Brain microvascular endothelial cell (primary cell): ENCODE data around the gene OGT.
A peak's percentile ranks its signal among the peaks of the same experiment; 100 is the strongest.

Experiments
- DNase-seq: peaks from one replicate; pipeline ENCODE4 v3.0.0-alpha.2; 2020
- H3K27ac ChIP-seq: fragments of 250-450 bp; sonication (Bioruptor Pico); 2 replicates; pipeline ENCODE4 v1.5.1; 2020; ENCODE audit warnings: mild to moderate bottlenecking, moderate library complexity
- H3K27me3 ChIP-seq: fragments of 250-450 bp; sonication (Bioruptor Pico); replicated peaks from 2 replicates; pipeline ENCODE4 v1.5.1; 2020; ENCODE audit warnings: mild to moderate bottlenecking
- H3K36me3 ChIP-seq: fragments of 250-450 bp; sonication (Bioruptor Pico); replicated peaks from 2 replicates; pipeline ENCODE4 v1.5.1; 2020; ENCODE audit warnings: mild to moderate bottlenecking
- H3K4me3 ChIP-seq: 2 replicates; pipeline ENCODE4 v1.5.1; 2011; ENCODE audit warnings: low read depth, mild to moderate bottlenecking, control low read depth, low read length, moderate library complexity
- CTCF ChIP-seq: IDR thresholded peaks from 2 replicates; pipeline ENCODE4 v1.5.1; 2011; ENCODE audit warnings: low read depth, mild to moderate bottlenecking, moderate library complexity, low read length, control low read depth, inconsistent platforms; ENCODE audit errors: missing control alignments
- in situ Hi-C: cut with HindIII; loops from 2 replicates; pipeline ENCODE4 v1.10.0; 2017; ENCODE audit warnings: low sequenced_read_pairs, low pct_ligation_motif_present

Gene OGT

GRCh38 chrX:71603618-71604017 is 70.7 kb downstream of the OGT start:
- Histone ChIP-seq H3K27ac (no peak overlapping the region), H3K27me3 (no peaks in the 10 kb centered on the region), H3K36me3 (peaks cover 8% of the 10 kb centered on the region), H3K4me3 (no peak overlapping the region)
- in situ Hi-C loops = no loop called here
- no peak for TF ChIP-seq CTCF
- peak; percentile 14 for DNase-seq

- Histone ChIP-seq H3K4me3 (no peak overlapping the region), H3K36me3 (peaks cover 6% of the 10 kb centered on the region), H3K27ac (peak overlapping the region; percentile 0), H3K27me3 (no peaks in the 10 kb centered on the region)
- peak; percentile 46 for DNase-seq
- TF ChIP-seq CTCF = no peak
- in situ Hi-C loops = no loop called here
These were observed 71.2 kb downstream of the OGT start for GRCh38 chrX:71604141-71604540.

GRCh38 chrX:71604796-71605568 is 72.1 kb downstream of the OGT start:
- no peak overlapping the region for H3K4me3 ChIP-seq
- no peaks in the 10 kb centered on the region for H3K27me3 ChIP-seq
- in situ Hi-C loops = no loop called here
- H3K27ac ChIP-seq = peak overlapping the region; percentile 0
- TF ChIP-seq CTCF = no peak
- no peak for DNase-seq
- peaks cover 12% of the 10 kb centered on the region for H3K36me3 ChIP-seq

- in situ Hi-C loops = no loop called here
- DNase-seq = no peak
- H3K27me3 ChIP-seq = no peaks in the 10 kb centered on the region
- H3K4me3 ChIP-seq = no peak overlapping the region
- H3K36me3 ChIP-seq = peaks cover 17% of the 10 kb centered on the region
- H3K27ac ChIP-seq = no peak overlapping the region
- no peak for TF ChIP-seq CTCF
These were observed 73.8 kb downstream of the OGT start for GRCh38 chrX:71606536-71607216.

- Histone ChIP-seq H3K27ac (no peak overlapping the region), H3K36me3 (peaks cover 18% of the 10 kb centered on the region), H3K27me3 (no peaks in the 10 kb centered on the region), H3K4me3 (no peak overlapping the region)
- in situ Hi-C loops = no loop called here
- TF ChIP-seq CTCF = no peak
- DNase-seq = no peak
These were observed 74.6 kb downstream of the OGT start for GRCh38 chrX:71607488-71607887.
